Esophagus muscularis mucosa (tissue), 4 donors: ENCODE results near the gene CTRL.

Experiments
- CTCF ChIP-seq, 3 experiments: fragments of 200-600 bp in 2 of 3; fragments of 450-650 bp in 1 of 3; sonication (generic) in 2 of 3; IDR thresholded peaks; one replicate each; pipeline ENCODE4 v1.5.1; 2017 to 2019; ENCODE audit warnings: antibody characterized with exemption in 3 of 3, mild to moderate bottlenecking in 2 of 3, moderate library complexity in 1 of 3
- EP300 ChIP-seq: sonication (generic); formaldehyde crosslinking; IDR thresholded peaks from one replicate; pipeline ENCODE4 v1.6.1; 2017; ENCODE audit warnings: antibody characterized with exemption
- POLR2A ChIP-seq: fragments of 450-650 bp; IDR thresholded peaks from one replicate; pipeline ENCODE4 v1.6.1; 2017; ENCODE audit warnings: antibody characterized with exemption, moderate library complexity, mild to moderate bottlenecking, low read depth

- TF ChIP-seq POLR2A (no peak), CTCF (IDR thresholded peaks at IDR 0.05) (no peak), EP300 (no peak)
Observed at GRCh38 chr16:67965668-67966548, 34.2 kb upstream of the CTRL start.
